HS-5 (cell line): ENCODE data around the gene HGD.

Experiments
- DNase-seq: peaks from one replicate; pipeline ENCODE4 v3.0.0-alpha.2; 2012; ENCODE audit warnings: low read depth

The HGD gene

GRCh38 chr3:120587332-120587975, 94.6 kb downstream of the HGD start:
- DNase-seq, result no peak
